ENCODE measurements around the gene ANKRD63. TPM values are rescaled to one million over a fixed set of nuclear protein-coding genes. Genes with fewer than 3 reads are reported as not detected.
A peak's percentile ranks its signal among the peaks of the same experiment; 100 is the strongest.

The ANKRD63 gene
- total and polyA plus RNA-seq, 2 of the 13 experiments (the other 11 are each of a cell fraction or from before 2014, with no cell fraction given) = not detected

DNA sequence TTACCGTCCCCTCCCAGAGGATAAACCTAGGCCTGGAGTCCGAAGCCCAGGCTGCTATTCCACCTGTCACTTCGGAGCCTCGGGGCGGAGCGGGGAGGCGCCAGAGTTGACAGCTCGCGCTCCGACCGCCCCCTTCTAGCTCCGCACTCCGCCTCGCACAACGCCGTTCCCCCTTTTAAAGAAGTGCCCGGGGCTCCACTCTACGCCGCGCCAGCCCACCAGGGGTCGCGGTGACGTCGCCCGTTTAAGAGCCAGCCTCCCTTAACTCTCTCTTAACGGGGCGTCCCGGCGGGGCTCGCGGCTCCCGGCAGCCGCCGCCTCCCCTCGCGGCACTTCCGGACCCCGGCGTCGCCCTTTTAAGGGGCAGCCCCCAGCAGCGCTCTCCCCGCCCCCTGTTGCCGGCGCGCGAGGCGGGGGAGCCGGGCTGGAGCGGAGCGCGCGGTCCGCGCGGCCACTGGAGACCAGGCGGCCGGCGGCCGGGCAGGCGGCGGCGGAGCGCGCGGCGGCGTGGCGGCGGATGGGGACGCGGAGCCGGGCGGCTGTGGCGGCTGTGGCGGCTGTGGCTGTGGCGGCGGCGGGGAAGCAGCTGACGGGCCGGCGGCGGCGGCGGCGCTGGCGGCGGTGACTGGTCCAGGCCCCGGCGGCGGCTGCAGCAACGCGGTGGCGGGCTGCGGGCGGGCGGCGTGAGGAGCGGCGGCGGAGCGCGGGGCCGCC is 40.5 kb upstream of the ANKRD63 start, which contains the start of gene INAFM2 (continued):
- TF ChIP-seq, protein P1, sequence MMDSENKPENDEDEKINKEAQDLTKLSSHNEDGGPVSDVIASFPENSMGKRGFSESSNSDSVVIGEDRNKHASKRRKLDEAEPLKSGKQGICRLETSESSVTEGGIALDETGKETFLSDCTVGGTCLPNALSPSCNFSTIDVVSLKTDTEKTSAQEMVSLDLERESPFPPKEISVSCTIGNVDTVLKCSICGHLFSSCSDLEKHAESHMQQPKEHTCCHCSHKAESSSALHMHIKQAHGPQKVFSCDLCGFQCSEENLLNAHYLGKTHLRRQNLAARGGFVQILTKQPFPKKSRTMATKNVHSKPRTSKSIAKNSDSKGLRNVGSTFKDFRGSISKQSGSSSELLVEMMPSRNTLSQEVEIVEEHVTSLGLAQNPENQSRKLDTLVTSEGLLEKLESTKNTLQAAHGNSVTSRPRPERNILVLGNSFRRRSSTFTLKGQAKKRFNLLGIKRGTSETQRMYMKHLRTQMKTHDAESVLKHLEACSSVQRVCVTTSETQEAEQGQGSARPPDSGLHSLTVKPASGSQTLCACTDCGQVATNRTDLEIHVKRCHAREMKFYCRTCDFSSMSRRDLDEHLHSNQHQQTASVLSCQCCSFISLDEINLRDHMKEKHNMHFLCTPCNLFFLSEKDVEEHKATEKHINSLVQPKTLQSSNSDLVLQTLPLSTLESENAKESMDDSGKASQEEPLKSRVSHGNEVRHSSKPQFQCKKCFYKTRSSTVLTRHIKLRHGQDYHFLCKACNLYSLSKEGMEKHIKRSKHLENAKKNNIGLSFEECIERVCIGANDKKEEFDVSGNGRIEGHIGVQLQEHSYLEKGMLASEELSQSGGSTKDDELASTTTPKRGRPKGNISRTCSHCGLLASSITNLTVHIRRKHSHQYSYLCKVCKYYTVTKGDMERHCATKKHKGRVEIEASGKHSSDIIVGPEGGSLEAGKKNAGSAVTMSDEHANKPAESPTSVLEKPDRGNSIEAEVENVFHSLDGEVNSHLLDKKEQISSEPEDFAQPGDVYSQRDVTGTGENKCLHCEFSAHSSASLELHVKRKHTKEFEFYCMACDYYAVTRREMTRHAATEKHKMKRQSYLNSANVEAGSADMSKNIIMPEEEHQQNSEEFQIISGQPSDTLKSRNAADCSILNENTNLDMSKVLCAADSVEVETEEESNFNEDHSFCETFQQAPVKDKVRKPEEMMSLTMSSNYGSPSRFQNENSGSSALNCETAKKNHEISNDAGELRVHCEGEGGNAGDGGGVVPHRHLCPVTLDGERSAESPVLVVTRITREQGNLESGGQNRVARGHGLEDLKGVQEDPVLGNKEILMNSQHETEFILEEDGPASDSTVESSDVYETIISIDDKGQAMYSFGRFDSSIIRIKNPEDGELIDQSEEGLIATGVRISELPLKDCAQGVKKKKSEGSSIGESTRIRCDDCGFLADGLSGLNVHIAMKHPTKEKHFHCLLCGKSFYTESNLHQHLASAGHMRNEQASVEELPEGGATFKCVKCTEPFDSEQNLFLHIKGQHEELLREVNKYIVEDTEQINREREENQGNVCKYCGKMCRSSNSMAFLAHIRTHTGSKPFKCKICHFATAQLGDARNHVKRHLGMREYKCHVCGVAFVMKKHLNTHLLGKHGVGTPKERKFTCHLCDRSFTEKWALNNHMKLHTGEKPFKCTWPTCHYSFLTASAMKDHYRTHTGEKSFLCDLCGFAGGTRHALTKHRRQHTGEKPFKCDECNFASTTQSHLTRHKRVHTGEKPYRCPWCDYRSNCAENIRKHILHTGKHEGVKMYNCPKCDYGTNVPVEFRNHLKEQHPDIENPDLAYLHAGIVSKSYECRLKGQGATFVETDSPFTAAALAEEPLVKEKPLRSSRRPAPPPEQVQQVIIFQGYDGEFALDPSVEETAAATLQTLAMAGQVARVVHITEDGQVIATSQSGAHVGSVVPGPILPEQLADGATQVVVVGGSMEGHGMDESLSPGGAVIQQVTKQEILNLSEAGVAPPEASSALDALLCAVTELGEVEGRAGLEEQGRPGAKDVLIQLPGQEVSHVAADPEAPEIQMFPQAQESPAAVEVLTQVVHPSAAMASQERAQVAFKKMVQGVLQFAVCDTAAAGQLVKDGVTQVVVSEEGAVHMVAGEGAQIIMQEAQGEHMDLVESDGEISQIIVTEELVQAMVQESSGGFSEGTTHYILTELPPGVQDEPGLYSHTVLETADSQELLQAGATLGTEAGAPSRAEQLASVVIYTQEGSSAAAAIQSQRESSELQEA (CRISPR knock-in tag; IDR thresholded peaks at IDR 0.05; ENCODE audit: not compliant biosample characterization) = no peak
- peak; percentile 48; the same call in 1 of the 2 replicates for TF ChIP-seq RAD21 (CRISPR knock-in tag; IDR thresholded peaks at IDR 0.05)
- peak; percentile 31; the same call in 1 of the 2 replicates for TF ChIP-seq RXRB (CRISPR knock-in tag; IDR thresholded peaks at IDR 0.05; ENCODE audit: borderline replicate concordance)
- TF ChIP-seq KAT7 (CRISPR knock-in tag; IDR thresholded peaks at IDR 0.05; ENCODE audit: borderline replicate concordance) = no peak
- no peak for TF ChIP-seq ZNF790 (CRISPR knock-in tag; IDR thresholded peaks at IDR 0.05; ENCODE audit: borderline replicate concordance)
- TF ChIP-seq NFYB (CRISPR knock-in tag; IDR thresholded peaks at IDR 0.05) = peak; percentile 14; the same call in 1 of the 2 replicates
- TF ChIP-seq, protein P2, sequence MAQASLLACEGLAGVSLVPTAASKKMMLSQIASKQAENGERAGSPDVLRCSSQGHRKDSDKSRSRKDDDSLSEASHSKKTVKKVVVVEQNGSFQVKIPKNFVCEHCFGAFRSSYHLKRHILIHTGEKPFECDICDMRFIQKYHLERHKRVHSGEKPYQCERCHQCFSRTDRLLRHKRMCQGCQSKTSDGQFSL (CRISPR knock-in tag; IDR thresholded peaks at IDR 0.05) = peak; percentile 86
- TF ChIP-seq, protein P3, sequence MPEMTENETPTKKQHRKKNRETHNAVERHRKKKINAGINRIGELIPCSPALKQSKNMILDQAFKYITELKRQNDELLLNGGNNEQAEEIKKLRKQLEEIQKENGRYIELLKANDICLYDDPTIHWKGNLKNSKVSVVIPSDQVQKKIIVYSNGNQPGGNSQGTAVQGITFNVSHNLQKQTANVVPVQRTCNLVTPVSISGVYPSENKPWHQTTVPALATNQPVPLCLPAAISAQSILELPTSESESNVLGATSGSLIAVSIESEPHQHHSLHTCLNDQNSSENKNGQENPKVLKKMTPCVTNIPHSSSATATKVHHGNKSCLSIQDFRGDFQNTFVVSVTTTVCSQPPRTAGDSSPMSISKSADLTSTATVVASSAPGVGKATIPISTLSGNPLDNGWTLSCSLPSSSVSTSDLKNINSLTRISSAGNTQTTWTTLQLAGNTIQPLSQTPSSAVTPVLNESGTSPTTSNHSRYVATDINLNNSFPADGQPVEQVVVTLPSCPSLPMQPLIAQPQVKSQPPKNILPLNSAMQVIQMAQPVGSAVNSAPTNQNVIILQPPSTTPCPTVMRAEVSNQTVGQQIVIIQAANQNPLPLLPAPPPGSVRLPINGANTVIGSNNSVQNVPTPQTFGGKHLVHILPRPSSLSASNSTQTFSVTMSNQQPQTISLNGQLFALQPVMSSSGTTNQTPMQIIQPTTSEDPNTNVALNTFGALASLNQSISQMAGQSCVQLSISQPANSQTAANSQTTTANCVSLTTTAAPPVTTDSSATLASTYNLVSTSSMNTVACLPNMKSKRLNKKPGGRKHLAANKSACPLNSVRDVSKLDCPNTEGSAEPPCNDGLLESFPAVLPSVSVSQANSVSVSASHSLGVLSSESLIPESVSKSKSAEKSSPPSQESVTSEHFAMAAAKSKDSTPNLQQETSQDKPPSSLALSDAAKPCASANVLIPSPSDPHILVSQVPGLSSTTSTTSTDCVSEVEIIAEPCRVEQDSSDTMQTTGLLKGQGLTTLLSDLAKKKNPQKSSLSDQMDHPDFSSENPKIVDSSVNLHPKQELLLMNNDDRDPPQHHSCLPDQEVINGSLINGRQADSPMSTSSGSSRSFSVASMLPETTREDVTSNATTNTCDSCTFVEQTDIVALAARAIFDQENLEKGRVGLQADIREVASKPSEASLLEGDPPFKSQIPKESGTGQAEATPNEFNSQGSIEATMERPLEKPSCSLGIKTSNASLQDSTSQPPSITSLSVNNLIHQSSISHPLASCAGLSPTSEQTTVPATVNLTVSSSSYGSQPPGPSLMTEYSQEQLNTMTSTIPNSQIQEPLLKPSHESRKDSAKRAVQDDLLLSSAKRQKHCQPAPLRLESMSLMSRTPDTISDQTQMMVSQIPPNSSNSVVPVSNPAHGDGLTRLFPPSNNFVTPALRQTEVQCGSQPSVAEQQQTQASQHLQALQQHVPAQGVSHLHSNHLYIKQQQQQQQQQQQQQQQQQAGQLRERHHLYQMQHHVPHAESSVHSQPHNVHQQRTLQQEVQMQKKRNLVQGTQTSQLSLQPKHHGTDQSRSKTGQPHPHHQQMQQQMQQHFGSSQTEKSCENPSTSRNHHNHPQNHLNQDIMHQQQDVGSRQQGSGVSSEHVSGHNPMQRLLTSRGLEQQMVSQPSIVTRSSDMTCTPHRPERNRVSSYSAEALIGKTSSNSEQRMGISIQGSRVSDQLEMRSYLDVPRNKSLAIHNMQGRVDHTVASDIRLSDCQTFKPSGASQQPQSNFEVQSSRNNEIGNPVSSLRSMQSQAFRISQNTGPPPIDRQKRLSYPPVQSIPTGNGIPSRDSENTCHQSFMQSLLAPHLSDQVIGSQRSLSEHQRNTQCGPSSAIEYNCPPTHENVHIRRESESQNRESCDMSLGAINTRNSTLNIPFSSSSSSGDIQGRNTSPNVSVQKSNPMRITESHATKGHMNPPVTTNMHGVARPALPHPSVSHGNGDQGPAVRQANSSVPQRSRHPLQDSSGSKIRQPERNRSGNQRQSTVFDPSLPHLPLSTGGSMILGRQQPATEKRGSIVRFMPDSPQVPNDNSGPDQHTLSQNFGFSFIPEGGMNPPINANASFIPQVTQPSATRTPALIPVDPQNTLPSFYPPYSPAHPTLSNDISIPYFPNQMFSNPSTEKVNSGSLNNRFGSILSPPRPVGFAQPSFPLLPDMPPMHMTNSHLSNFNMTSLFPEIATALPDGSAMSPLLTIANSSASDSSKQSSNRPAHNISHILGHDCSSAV (CRISPR knock-in tag; IDR thresholded peaks at IDR 0.05; ENCODE audit: borderline replicate concordance) = no peak
